HG02870 (cell line): ENCODE data around the gene EXOSC3.

Source experiments
- ATAC-seq: cut with Tn5 transposase; IDR thresholded peaks from one replicate; pipeline ENCODE4 v1.9.1; 2021; ENCODE audit warnings: mild to moderate bottlenecking, moderate library complexity; ENCODE audit not compliant: unreplicated experiment

Gene EXOSC3

GRCh38 chr9:37739222-37739621 is 45.6 kb downstream of the EXOSC3 start:
- no peak for ATAC-seq

GRCh38 chr9:37732952-37733351 is 51.9 kb downstream of the EXOSC3 start:
- ATAC-seq: no peak

- ATAC-seq: no peak
Observed at GRCh38 chr9:37732086-37732741, 52.6 kb downstream of the EXOSC3 start.

DNA sequence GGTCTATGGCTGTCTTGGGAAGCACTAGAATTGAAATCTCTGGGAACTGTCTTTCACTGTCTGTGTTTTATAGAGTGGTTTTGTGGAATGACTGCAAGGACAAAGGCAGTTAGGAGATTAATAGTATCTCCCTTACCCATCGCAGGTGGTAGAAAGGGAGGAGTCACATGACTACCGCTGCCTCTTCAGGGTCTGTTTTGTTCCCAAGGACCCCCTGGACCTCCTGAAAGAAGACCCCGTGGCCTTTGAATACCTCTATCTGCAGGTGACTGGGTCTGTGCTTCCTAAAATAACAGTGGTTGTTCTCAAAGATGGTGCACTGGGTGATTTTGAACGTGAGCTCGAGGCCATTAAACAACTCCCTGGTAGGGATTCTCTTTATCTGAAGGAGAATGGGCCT is 54.0 kb downstream of the EXOSC3 start:
- no peak for ATAC-seq

GRCh38 chr9:37730256-37730655 is 54.6 kb downstream of the EXOSC3 start:
- no peak for ATAC-seq
